Hepatocyte (in vitro differentiated cells): ENCODE data around the gene BLM.

ENCODE experiments used
- EZH2phosphoT487 ChIP-seq: fragments of 200-600 bp; sonication (generic); IDR thresholded peaks from one replicate; pipeline ENCODE4 v1.6.1; 2018; ENCODE audit warnings: antibody characterized with exemption, mild to moderate bottlenecking, low read depth, moderate library complexity; ENCODE audit not compliant: unreplicated experiment, severe bottlenecking
- TF ChIP-seq, protein P1 (sequence below): fragments of 200-600 bp; sonication (generic); IDR thresholded peaks from 2 replicates; pipeline ENCODE4 v1.5.1; 2016; ENCODE audit warnings: antibody characterized with exemption, mild to moderate bottlenecking; ENCODE audit not compliant: poor library complexity

GRCh38 chr15:90706394-90707327 lies 10.5 kb upstream of the BLM start:
- TF ChIP-seq, protein P1, sequence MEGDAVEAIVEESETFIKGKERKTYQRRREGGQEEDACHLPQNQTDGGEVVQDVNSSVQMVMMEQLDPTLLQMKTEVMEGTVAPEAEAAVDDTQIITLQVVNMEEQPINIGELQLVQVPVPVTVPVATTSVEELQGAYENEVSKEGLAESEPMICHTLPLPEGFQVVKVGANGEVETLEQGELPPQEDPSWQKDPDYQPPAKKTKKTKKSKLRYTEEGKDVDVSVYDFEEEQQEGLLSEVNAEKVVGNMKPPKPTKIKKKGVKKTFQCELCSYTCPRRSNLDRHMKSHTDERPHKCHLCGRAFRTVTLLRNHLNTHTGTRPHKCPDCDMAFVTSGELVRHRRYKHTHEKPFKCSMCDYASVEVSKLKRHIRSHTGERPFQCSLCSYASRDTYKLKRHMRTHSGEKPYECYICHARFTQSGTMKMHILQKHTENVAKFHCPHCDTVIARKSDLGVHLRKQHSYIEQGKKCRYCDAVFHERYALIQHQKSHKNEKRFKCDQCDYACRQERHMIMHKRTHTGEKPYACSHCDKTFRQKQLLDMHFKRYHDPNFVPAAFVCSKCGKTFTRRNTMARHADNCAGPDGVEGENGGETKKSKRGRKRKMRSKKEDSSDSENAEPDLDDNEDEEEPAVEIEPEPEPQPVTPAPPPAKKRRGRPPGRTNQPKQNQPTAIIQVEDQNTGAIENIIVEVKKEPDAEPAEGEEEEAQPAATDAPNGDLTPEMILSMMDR = no peak
- TF ChIP-seq EZH2phosphoT487 = no peak
